Mesothelial cell of epicardium (in vitro differentiated cells): ENCODE results near the gene FBXL16. TPM values are rescaled to one million over a fixed set of nuclear protein-coding genes. Genes with fewer than 3 reads are reported as not detected.

ENCODE experiments used
- DNase-seq, 2 experiments: peaks; one replicate each; pipeline ENCODE4 v3.0.0; 2021; ENCODE audit warnings: low spot score in 2 of 2; ENCODE audit not compliant: unreplicated experiment in 2 of 2
- H3K27ac Mint-ChIP-seq: 2 replicates; pipeline ENCODE4 v1.8.0; 2021; ENCODE audit warnings: mixed read lengths
- H3K27me3 Mint-ChIP-seq: 2 replicates; pipeline ENCODE4 v1.8.0; 2021; ENCODE audit warnings: low read depth, mixed read lengths
- H3K36me3 Mint-ChIP-seq: 2 replicates; pipeline ENCODE4 v1.8.0; 2021; ENCODE audit warnings: mixed read lengths
- H3K4me1 Mint-ChIP-seq: 2 replicates; pipeline ENCODE4 v1.8.0; 2021; ENCODE audit warnings: mixed read lengths
- H3K4me3 Mint-ChIP-seq: 2 replicates; pipeline ENCODE4 v1.8.0; 2021; ENCODE audit warnings: mild to moderate bottlenecking, moderate library complexity, mixed read lengths
- H3K9me3 Mint-ChIP-seq: 2 replicates; pipeline ENCODE4 v1.8.0; 2021; ENCODE audit warnings: mixed read lengths
- total RNA-seq: library from RNA; stranded (reverse); gene quantifications from 3 replicates; pipeline ENCODE4 v1.2.1, GENCODE V29; 2021
- TF ChIP-seq, protein P1 (sequence below): fragments of 200-600 bp; sonication (generic); IDR thresholded peaks from one replicate; pipeline ENCODE4 v1.5.0; 2021; ENCODE audit warnings: antibody characterized with exemption; ENCODE audit not compliant: unreplicated experiment

The FBXL16 gene
- total RNA-seq, 1 donor from 2014 or later = 0.85 TPM

DNA sequence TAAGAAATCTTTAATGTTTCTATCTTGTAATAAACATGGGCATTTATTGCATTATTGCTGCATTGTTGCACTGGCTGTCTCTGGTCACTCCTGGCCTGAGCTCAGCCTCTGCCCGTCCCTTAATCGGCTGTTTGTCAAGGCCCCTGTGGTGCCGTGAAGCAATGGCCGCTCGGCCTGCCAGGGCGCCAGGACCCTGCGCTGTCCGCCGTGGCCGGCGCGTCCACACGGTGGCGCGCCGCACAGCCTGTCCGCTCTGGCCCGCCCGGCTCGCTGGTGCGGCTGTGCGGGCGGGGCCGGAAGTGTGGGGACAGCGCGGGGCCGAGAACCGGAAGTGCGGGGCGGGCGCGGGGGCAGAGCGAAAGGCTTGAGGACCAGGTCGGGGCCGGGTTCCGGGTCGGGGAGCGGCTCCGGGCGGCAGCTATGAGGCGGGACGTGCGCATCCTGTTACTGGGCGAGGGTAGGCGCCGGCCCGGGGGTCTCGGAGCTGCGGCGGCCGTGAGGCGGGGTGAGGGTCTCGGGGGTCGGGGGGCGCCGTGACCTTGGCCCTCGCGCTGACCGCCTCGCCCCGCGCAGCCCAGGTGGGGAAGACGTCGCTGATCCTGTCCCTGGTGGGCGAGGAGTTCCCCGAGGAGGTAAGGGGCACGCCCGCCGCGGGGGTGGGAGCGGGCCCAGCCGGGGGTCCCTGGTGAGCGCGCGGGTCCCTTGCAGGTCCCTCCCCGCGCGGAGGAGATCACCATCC, 37.7 kb downstream of the FBXL16 start, which contains the start of gene RHOT2:
TSS of gene RHOT2 (plus strand) at position 353 of the 739 bp plus-strand sequence. CDS start at position 421, 68 bp downstream.
- peak within 1 kb of the TSS; percentile 61 for H3K27ac Mint-ChIP-seq
- peak within 1 kb of the TSS; percentile 74 for H3K4me3 Mint-ChIP-seq
- DNase-seq = peak; percentile 91 to 92
- TF ChIP-seq, protein P1, sequence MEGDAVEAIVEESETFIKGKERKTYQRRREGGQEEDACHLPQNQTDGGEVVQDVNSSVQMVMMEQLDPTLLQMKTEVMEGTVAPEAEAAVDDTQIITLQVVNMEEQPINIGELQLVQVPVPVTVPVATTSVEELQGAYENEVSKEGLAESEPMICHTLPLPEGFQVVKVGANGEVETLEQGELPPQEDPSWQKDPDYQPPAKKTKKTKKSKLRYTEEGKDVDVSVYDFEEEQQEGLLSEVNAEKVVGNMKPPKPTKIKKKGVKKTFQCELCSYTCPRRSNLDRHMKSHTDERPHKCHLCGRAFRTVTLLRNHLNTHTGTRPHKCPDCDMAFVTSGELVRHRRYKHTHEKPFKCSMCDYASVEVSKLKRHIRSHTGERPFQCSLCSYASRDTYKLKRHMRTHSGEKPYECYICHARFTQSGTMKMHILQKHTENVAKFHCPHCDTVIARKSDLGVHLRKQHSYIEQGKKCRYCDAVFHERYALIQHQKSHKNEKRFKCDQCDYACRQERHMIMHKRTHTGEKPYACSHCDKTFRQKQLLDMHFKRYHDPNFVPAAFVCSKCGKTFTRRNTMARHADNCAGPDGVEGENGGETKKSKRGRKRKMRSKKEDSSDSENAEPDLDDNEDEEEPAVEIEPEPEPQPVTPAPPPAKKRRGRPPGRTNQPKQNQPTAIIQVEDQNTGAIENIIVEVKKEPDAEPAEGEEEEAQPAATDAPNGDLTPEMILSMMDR = peak; percentile 58
- no peaks in the 10 kb centered on the region for H3K9me3 Mint-ChIP-seq
- H3K4me1 Mint-ChIP-seq = peaks cover 5% of the 10 kb centered on the region
- peaks cover 2% of the 10 kb centered on the region for H3K36me3 Mint-ChIP-seq
- no peaks in the 10 kb centered on the region for H3K27me3 Mint-ChIP-seq

DNA sequence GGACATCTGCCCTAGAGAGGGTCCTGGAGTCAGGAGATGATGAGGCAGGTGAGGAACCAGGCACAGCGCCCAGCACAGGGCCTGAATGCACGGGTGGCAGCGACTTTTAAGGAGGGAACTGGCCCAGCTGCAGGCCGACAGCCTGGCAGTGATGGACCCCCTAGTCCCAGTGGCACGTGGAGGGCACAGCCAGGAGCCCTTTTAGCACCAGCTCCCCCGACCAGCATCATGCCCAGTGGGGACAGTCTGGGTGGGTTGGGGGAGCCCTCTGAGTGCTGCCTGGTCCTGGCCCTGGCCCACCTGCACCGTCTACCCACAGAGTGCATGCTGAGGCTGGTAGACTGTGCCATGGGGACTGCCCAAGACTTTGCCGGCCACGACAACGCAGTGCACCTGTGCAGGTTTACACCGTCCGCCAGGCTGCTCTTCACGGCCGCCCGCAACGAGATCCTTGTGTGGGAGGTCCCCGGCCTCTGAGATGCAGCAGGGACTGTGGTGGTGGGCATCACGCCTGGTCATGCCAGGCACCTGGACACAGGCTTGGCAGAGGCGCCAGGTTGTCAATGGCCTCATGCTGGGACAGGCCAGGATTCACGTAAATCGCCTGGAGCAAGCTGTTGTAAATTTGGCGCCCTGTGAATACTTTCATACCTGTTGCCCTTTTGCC, 38.4 kb downstream of the FBXL16 start:
- TF ChIP-seq, protein P1 = no peak
- Mint-ChIP-seq H3K4me3 (peak overlapping the region; percentile 74), H3K27me3 (no peaks in the 10 kb centered on the region), H3K9me3 (no peaks in the 10 kb centered on the region), H3K4me1 (peaks cover 5% of the 10 kb centered on the region), H3K27ac (peak overlapping the region; percentile 61), H3K36me3 (peaks cover 2% of the 10 kb centered on the region)
- DNase-seq = no peak

DNA sequence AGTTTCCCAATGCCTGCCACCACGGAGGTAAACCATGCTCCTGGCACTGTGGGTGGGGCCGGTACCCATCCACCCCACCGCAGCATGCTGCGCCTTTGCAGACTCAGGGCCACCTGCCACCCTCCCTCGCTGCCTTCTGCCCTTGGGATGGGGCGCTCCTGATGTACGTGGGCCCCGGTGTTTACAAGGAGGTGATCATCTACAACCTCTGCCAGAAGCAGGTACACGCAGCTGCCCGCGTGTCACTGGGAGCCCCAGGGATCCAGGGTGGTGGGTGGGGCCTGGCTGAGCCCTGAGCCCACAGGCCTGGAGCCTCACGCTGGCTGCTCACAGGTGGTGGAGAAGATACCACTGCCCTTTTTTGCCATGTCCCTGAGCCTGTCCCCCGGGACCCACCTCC, 39.0 kb downstream of the FBXL16 start:
- H3K9me3 Mint-ChIP-seq = no peaks in the 10 kb centered on the region
- H3K36me3 Mint-ChIP-seq = peaks cover 2% of the 10 kb centered on the region
- H3K4me1 Mint-ChIP-seq = peaks cover 5% of the 10 kb centered on the region
- H3K27ac Mint-ChIP-seq = no peak overlapping the region
- no peak overlapping the region for H3K4me3 Mint-ChIP-seq
- no peak for DNase-seq
- TF ChIP-seq, protein P1 = no peak
- H3K27me3 Mint-ChIP-seq = no peaks in the 10 kb centered on the region

DNA sequence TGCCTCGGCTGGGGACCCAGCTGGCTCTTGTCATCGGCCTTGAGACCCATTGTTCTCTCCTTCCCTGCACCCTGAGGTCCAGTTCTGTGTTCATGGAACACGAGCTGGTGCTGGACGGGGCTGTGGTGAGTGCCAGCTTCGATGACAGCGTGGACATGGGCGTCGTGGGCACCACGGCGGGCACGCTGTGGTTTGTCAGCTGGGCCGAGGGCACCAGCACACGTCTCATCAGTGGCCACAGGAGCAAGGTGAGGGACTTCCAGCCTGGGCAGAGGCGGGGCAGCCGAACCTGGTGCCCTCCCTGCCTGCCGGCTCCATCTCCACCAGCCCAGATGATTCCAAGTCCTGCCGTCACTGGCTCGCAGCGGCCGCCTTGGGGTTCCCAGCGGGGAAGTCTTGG, 43.0 kb downstream of the FBXL16 start:
- H3K36me3 Mint-ChIP-seq = no peaks in the 10 kb centered on the region
- no peak overlapping the region for H3K27ac Mint-ChIP-seq
- no peaks in the 10 kb centered on the region for H3K9me3 Mint-ChIP-seq
- H3K27me3 Mint-ChIP-seq = no peaks in the 10 kb centered on the region
- no peak overlapping the region for H3K4me3 Mint-ChIP-seq
- no peak for DNase-seq
- H3K4me1 Mint-ChIP-seq = peaks cover 6% of the 10 kb centered on the region
- TF ChIP-seq, protein P1 = no peak

DNA sequence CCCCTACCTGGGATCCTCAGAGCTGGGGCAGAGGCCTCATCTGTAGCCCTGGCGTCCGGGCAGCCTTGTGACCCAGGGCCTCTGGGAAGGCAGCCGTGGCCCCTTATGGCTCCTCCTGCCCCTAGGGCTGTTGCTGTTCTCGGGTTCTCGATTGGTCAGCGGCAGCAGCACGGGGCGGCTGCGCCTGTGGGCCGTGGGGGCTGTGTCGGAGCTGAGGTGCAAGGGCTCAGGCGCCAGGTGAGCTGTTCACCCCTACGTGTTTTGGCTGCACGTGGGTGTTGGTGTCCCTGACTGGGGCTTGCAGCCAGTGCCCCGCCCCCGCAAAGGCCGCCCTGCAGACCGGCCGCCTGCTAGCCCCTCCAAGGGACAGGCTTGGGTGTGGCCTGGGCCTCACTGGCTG, 43.5 kb downstream of the FBXL16 start:
- no peaks in the 10 kb centered on the region for H3K36me3 Mint-ChIP-seq

More for the DNA sequence above, 43.5 kb downstream of the FBXL16 start:
- Mint-ChIP-seq H3K4me1 (peaks cover 5% of the 10 kb centered on the region), H3K4me3 (no peak overlapping the region), H3K27me3 (no peaks in the 10 kb centered on the region), H3K27ac (no peak overlapping the region), H3K9me3 (no peaks in the 10 kb centered on the region)
- DNase-seq = no peak
- TF ChIP-seq, protein P1 = no peak
